DND-41 (cell line): ENCODE results near the gene PC.
"Not testable (repeated sequence)": the region's sequence is repeated elsewhere in the genome, so short reads cannot be mapped to it uniquely, and the experiment has no call there.

Source experiments
- CTCF ChIP-seq: IDR thresholded peaks from 2 replicates; pipeline ENCODE4 v1.5.1; 2012; ENCODE audit warnings: borderline replicate concordance, low read length, moderate library complexity, mild to moderate bottlenecking; ENCODE audit not compliant: poor library complexity, severe bottlenecking; ENCODE audit errors: extremely low read depth
- EZH2 ChIP-seq: IDR thresholded peaks from 3 replicates; pipeline ENCODE4 v1.6.1; 2012; ENCODE audit warnings: borderline replicate concordance, low read depth, mild to moderate bottlenecking, moderate library complexity, low read length, inconsistent platforms; ENCODE audit not compliant: severe bottlenecking

GRCh38 chr11:66961691-66962213 lies 3.6 kb upstream of the PC start:
- not testable (repeated sequence) for TF ChIP-seq CTCF, EZH2
